HepG2 (cell line): ENCODE measurements around the gene C9orf78. TPM values are rescaled to one million over a fixed set of nuclear protein-coding genes. Genes with fewer than 3 reads are reported as not detected.
A peak's percentile ranks its signal among the peaks of the same experiment; 100 is the strongest.

Source experiments
- CBX1 ChIP-seq: IDR thresholded peaks from one replicate; pipeline ENCODE4 v1.6.1; 2016; ENCODE audit warnings: antibody characterized with exemption, low read depth
- MBNL3 ChIP-seq: fragments of 250-450 bp; sonication (Bioruptor Pico); conservative IDR thresholded peaks from 2 replicates; pipeline ENCODE4 v1.8.0; 2022; ENCODE audit warnings: mild to moderate bottlenecking, inconsistent platforms
- MED13 ChIP-seq: sonication (generic); formaldehyde crosslinking; IDR thresholded peaks from 2 replicates; pipeline ENCODE4 v1.5.0; 2020; ENCODE audit warnings: missing genetic modification reagents
- ONECUT2 ChIP-seq: sonication (generic); formaldehyde crosslinking; IDR thresholded peaks from 2 replicates; pipeline ENCODE4 v1.4.0; 2020; ENCODE audit warnings: missing genetic modification reagents
- SIX1 ChIP-seq: sonication (generic); formaldehyde crosslinking; IDR thresholded peaks from 2 replicates; pipeline ENCODE4 v1.4.0; 2020; ENCODE audit warnings: missing genetic modification reagents, borderline replicate concordance
- ZIK1 ChIP-seq: sonication (generic); formaldehyde crosslinking; IDR thresholded peaks from 2 replicates; pipeline ENCODE4 v1.5.0; 2020; ENCODE audit warnings: mild to moderate bottlenecking, low read depth, missing genetic modification reagents, borderline replicate concordance
- ZNF160 ChIP-seq: sonication (generic); formaldehyde crosslinking; IDR thresholded peaks from 2 replicates; pipeline ENCODE4 v1.8.0; 2022; ENCODE audit warnings: mild to moderate bottlenecking, inconsistent platforms, missing genetic modification reagents
- ZNF235 ChIP-seq: sonication (generic); formaldehyde crosslinking; IDR thresholded peaks from 2 replicates; pipeline ENCODE4 v1.8.1; 2023; ENCODE audit warnings: mild to moderate bottlenecking, missing genetic modification reagents, borderline replicate concordance
- ZNF431 ChIP-seq: sonication (generic); formaldehyde crosslinking; IDR thresholded peaks from 2 replicates; pipeline ENCODE4 v1.9.0; 2022; ENCODE audit warnings: missing genetic modification reagents, low read depth, mild to moderate bottlenecking, borderline replicate concordance
- ZNF572 ChIP-seq: sonication (generic); formaldehyde crosslinking; IDR thresholded peaks from 2 replicates; pipeline ENCODE4 v1.5.1; 2020; ENCODE audit warnings: mild to moderate bottlenecking, missing genetic modification reagents
- ZNF737 ChIP-seq: sonication (generic); formaldehyde crosslinking; IDR thresholded peaks from 2 replicates; pipeline ENCODE4 v1.5.0; 2020; ENCODE audit warnings: missing genetic modification reagents, mild to moderate bottlenecking, borderline replicate concordance
- ZNF766 ChIP-seq: sonication (generic); formaldehyde crosslinking; IDR thresholded peaks from 2 replicates; pipeline ENCODE4 v1.5.0; 2020; ENCODE audit warnings: missing genetic modification reagents, borderline replicate concordance
- polyA plus RNA-seq, 8 experiments: library from polyadenylated mRNA; depleted of rRNA in 3 of 8; stranded (reverse) in 7 of 8; unstranded in 1 of 8; fragments of >200 nt; fragmentation: Illumina TruSeq in 4 of 8; extraction: Trizol in 4 of 8; gene quantifications; 2 replicates each; pipeline versions ENCODE4 v1.2.1 to v1.2.3, GENCODE V29; 2011 to 2016; ENCODE audit warnings: low read depth in 4 of 8, missing spikeins in 1 of 8, mixed read lengths in 1 of 8; ENCODE audit not compliant: insufficient read depth in 1 of 8
- total RNA-seq, 5 experiments: library from RNA; depleted of rRNA; stranded (reverse); fragments of >200 nt; fragmentation: Illumina TruSeq; extraction: Trizol; gene quantifications; 2 replicates each; pipeline ENCODE4 v1.2.3, GENCODE V29; 2016; ENCODE audit warnings: low read depth in 1 of 5
- TF ChIP-seq, protein P1 (sequence below), 2 experiments: fragments of 450-650 bp in 1 of 2; sonication (generic) in 1 of 2; formaldehyde crosslinking; IDR thresholded peaks; 2 replicates each; pipeline versions ENCODE4 v1.5.0 to v1.8.0; 2020 to 2022; ENCODE audit warnings: mild to moderate bottlenecking in 1 of 2, missing genetic modification reagents in 1 of 2
- TF ChIP-seq, protein P2 (sequence below), 2 experiments: sonication (generic) in 1 of 2; formaldehyde crosslinking in 1 of 2; IDR thresholded peaks; 2 replicates each; pipeline versions ENCODE4 v1.5.1 to v1.6.1; 2011 to 2020; ENCODE audit warnings: borderline replicate concordance in 1 of 2, low read depth in 1 of 2, low read length in 1 of 2, mild to moderate bottlenecking in 1 of 2, missing genetic modification reagents in 1 of 2, moderate library complexity in 1 of 2
- TF ChIP-seq, protein P3 (sequence below): sonication (generic); formaldehyde crosslinking; IDR thresholded peaks from 2 replicates; pipeline ENCODE4 v1.8.1; 2023; ENCODE audit warnings: missing genetic modification reagents, inconsistent platforms, borderline replicate concordance
- TF ChIP-seq, protein P4 (sequence below): sonication (generic); formaldehyde crosslinking; IDR thresholded peaks from 2 replicates; pipeline ENCODE4 v1.4.0; 2020; ENCODE audit warnings: missing genetic modification reagents

C9orf78 gene
- total and polyA plus RNA-seq, 2 of the 13 experiments (the other 11 are each of a cell fraction or from before 2014, with no cell fraction given) = 18.4 to 35.5 TPM

DNA sequence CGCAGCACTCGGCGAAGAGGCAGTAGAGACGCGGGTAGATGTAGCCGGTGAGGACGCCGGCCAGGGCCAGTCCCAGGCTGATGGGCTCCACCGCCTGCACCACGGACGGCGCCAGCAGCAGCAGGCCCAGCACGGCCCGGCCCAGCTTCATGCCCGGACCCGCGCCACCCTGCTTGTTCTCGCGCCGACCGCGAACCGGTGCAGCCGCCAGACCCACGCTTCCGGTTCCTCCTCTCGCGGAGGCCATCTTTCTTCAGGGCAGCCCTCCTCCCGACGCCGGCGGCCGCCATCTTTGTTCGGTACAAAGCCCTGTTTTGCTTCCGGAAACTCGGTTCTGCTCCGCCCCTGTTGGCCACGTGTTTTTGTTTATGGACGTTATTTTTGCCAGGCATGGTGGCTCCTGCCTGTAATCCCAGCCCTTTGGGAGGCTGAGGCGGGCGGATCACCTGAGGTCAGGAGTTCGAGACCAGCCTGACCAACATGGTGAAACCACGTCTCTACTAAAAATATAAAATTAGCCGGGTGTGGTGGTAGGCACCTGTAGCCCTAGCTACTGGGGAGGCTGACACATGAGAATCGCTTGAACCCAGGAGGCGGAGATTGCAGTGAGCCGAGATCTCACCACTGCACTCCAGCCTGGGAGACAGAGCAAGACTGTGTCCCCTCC, 11.0 kb downstream of the C9orf78 start, which contains the start of gene TOR1A (continued):
- TF ChIP-seq, protein P1, sequence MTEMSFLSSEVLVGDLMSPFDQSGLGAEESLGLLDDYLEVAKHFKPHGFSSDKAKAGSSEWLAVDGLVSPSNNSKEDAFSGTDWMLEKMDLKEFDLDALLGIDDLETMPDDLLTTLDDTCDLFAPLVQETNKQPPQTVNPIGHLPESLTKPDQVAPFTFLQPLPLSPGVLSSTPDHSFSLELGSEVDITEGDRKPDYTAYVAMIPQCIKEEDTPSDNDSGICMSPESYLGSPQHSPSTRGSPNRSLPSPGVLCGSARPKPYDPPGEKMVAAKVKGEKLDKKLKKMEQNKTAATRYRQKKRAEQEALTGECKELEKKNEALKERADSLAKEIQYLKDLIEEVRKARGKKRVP (CRISPR knock-in tag; IDR thresholded peaks at IDR 0.05) = no peak
- TF ChIP-seq, protein P2, sequence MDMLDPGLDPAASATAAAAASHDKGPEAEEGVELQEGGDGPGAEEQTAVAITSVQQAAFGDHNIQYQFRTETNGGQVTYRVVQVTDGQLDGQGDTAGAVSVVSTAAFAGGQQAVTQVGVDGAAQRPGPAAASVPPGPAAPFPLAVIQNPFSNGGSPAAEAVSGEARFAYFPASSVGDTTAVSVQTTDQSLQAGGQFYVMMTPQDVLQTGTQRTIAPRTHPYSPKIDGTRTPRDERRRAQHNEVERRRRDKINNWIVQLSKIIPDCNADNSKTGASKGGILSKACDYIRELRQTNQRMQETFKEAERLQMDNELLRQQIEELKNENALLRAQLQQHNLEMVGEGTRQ (IDR thresholded peaks at IDR 0.05; ENCODE audit: low read depth, low read length) = peak; percentile 40; the same call in 1 of the 2 replicates
- TF ChIP-seq, protein P2 (CRISPR knock-in tag; IDR thresholded peaks at IDR 0.05; ENCODE audit: borderline replicate concordance) = peak; percentile 86
- TF ChIP-seq ZNF737 (CRISPR knock-in tag) (no peak), ZNF766 (CRISPR knock-in tag) (no peak), ZNF235 (CRISPR knock-in tag) (peak; percentile 70; the same call in 1 of the 2 replicates), CBX1 (peak; percentile 25), SIX1 (peak; percentile 56; the same call in 1 of the 2 replicates), ZNF572 (CRISPR knock-in tag) (no peak; the same call in 1 of the 2 replicates), MED13 (CRISPR knock-in tag) (peak; percentile 29; the same call in 1 of the 2 replicates), MBNL3 (CRISPR knock-in tag) (no peak), ZNF431 (CRISPR knock-in tag) (peak; percentile 37; the same call in 1 of the 2 replicates), ZIK1 (CRISPR knock-in tag) (peak; percentile 82), ZNF160 (CRISPR knock-in tag) (no peak; the same call in 1 of the 2 replicates), ONECUT2 (CRISPR knock-in tag) (no peak)
- TF ChIP-seq, protein P3, sequence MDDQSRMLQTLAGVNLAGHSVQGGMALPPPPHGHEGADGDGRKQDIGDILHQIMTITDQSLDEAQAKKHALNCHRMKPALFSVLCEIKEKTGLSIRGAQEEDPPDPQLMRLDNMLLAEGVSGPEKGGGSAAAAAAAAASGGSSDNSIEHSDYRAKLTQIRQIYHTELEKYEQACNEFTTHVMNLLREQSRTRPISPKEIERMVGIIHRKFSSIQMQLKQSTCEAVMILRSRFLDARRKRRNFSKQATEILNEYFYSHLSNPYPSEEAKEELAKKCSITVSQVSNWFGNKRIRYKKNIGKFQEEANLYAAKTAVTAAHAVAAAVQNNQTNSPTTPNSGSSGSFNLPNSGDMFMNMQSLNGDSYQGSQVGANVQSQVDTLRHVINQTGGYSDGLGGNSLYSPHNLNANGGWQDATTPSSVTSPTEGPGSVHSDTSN (CRISPR knock-in tag) = no peak
- TF ChIP-seq, protein P4, sequence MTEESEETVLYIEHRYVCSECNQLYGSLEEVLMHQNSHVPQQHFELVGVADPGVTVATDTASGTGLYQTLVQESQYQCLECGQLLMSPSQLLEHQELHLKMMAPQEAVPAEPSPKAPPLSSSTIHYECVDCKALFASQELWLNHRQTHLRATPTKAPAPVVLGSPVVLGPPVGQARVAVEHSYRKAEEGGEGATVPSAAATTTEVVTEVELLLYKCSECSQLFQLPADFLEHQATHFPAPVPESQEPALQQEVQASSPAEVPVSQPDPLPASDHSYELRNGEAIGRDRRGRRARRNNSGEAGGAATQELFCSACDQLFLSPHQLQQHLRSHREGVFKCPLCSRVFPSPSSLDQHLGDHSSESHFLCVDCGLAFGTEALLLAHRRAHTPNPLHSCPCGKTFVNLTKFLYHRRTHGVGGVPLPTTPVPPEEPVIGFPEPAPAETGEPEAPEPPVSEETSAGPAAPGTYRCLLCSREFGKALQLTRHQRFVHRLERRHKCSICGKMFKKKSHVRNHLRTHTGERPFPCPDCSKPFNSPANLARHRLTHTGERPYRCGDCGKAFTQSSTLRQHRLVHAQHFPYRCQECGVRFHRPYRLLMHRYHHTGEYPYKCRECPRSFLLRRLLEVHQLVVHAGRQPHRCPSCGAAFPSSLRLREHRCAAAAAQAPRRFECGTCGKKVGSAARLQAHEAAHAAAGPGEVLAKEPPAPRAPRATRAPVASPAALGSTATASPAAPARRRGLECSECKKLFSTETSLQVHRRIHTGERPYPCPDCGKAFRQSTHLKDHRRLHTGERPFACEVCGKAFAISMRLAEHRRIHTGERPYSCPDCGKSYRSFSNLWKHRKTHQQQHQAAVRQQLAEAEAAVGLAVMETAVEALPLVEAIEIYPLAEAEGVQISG (CRISPR knock-in tag) = peak; percentile 97
